ENCODE data around the gene ADIPOR1.
"Not testable (repeated sequence)": the region's sequence is repeated elsewhere in the genome, so short reads cannot be mapped to it uniquely, and the experiment has no call there.

Gene ADIPOR1

GRCh38 chr1:202957733-202958543 is at the start of gene ADIPOR1:
Gene ADIPOR1, minus strand, starts transcription at chr1:202958312. Its CDS starts 7,242 bp downstream, at chr1:202951070.
- DNase-seq (ENCODE audit: low read depth) = peak; percentile 90

GRCh38 chr1:203006948-203007871 is 49.1 kb upstream of the ADIPOR1 start, which contains the start of gene TMEM183A:
Gene TMEM183A, plus strand, starts transcription at chr1:203007374. Its CDS starts 92 bp downstream, at chr1:203007466.
- DNase-seq (ENCODE audit: low read depth) = peak; percentile 92

GRCh38 chr1:203005395-203006142 is 47.5 kb upstream of the ADIPOR1 start:
- not testable (repeated sequence) for DNase-seq (ENCODE audit: low read depth)

DNA sequence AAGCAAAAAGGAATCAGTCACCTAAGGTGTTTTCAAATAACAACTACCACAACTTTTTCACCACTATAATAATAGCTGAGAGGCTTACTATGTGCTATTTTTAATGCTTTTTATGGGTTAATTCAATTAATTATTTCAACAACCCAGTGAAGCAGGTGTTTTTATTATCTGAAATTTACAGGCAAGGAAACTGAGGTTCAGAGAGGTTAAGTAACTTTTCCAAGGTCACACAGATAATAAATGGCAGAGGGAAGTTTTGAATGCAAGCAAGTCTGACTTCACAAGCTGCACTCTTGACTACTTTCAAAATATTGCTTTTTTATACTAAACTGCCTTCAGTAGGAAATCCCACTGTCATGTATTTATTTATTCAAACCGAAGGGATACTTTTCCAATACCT is 44.8 kb upstream of the ADIPOR1 start:
- no peak for DNase-seq (ENCODE audit: low read depth)

DNA sequence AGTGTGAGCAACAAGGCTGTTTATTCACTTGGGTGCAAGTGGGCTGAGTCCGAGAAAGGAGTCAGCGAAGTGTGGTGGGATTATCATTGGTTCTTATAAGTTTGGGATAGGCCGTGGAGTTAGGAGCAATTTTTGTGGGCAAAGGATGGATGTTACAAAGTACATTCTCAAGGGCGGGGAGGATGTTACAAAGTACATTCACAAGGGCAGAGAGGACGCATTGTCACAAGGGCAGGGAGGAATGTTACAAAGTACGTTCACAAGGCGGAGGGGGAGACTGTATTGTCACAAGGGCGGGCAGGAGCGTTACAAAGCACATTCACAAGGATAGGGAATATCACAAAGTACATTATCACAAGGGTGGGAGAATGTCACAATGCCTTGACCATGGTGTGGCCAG is 43.9 kb upstream of the ADIPOR1 start:
- no peak for DNase-seq (ENCODE audit: low read depth)

- no peak for DNase-seq (ENCODE audit: low read depth)
These were observed 42.3 kb upstream of the ADIPOR1 start for GRCh38 chr1:203000217-203000944.

DNA sequence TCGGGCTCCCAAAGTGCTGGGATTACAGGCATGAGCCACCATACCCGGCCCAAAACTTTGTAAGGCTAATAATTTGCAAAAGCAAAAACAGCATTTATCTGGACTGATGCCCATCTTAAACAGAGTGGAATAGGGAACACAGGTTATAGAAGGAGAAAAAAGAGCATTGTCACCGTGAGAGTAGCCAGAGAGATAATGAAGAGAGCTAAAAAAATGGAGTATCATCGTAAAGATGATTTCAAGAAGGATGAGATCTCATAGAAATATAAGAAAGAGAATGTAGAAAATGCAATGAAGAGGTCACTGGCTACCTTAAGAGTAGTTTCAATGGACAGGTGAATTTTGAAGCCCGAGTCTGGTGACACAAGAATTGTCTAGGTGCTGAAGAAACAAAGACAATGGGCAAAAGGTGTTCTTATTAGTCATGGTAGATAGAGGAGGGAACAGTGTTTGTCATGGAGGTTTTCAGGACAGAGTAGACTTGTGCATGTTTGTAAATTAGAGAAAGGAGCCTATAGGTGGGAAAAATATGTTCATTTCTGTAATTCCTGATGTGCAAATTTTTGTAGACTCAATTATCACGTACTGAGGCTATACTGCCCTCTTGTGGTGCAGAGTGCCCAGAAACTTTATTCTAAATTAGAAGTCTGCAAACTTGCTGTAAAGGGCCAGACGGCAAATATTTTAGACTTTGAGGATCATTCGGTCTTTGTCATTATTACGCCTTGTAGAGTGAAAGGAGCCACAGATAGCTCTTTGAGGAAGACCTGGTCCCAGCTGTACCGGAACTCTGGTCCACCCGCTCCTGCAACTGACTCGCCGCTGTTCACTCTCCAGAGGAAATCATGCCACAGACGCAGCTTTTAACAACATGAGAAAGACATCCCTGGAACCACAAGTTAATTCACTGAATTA is 41.0 kb upstream of the ADIPOR1 start:
- peak; percentile 6 for DNase-seq (ENCODE audit: low read depth)

DNA sequence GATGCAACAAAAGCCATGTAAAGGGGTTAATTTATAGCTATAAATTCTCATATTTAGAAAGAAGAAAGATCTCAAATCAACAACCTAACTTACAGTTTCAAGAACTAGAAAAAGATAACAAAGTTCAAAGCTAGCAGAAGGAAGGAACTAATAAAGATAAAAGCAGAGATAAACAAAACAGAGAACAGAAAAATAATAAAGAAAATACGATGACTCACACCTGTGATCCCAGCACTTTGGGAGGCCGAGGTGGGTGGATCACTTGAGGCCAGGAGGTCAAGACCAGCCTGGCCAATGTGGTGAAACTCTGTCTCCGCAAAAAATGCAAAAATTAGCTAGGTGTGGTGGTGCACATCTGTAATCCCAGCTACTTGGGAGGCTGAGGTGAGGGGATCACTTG is 36.6 kb upstream of the ADIPOR1 start:
- DNase-seq (ENCODE audit: low read depth) = no peak

- DNase-seq (ENCODE audit: low read depth) = no peak
These were observed 33.0 kb upstream of the ADIPOR1 start for GRCh38 chr1:202991112-202991511.

DNA sequence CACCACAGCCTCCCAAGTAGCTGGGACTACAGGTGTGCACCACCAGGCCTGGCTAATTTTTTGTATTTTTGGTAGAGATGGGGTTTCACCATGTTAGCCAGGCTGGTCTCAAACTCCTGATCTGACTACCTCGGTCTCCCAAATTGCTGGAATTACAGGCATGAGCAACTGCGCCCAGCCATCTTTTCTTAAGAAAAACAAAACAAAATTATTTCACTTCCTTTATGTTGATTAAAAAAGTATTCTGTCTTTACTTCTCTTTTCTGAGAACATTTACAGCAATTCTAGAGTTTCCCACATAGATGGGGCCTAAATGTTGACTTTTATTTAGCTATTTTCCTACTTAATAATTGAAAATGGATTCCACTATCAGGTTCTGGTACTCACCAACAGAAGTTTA is 31.8 kb upstream of the ADIPOR1 start:
- DNase-seq (ENCODE audit: low read depth) = no peak

DNA sequence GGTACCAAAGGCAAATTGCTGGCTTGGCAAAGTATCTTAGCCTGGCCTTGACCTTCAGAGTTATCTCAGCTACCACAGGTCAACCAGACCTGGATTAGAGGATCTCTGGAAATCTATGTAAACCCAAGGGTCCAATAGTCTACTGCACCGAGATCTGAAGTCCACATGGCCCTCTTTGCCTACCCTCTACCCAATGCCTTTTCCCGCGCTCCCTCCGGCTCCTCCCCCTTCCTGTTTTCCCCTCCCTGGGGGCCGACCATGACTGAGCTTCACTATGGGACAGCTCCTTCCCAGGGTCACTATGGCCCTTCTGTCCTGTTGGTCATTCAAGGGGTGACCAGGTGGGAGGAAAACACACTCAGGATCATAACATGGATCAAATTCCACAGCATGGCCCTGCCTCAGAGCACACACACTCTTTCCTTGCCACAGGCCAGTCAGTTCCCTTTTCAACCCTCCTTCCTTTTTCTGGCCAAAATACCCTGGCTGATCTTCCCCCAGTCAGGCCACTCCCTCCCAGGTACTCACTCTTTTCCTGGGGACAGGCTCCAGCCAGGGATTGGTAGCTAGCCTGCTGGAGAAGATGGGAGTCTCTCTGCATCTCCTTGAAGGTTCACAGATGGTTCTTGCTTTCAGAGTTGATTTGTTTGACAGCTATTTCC is 29.9 kb upstream of the ADIPOR1 start:
- no peak for DNase-seq (ENCODE audit: low read depth)

GRCh38 chr1:202987255-202987654 is 29.1 kb upstream of the ADIPOR1 start:
- DNase-seq (ENCODE audit: low read depth) = no peak

GRCh38 chr1:202986120-202986519 is 28.0 kb upstream of the ADIPOR1 start:
- not testable (repeated sequence) for DNase-seq (ENCODE audit: low read depth)

GRCh38 chr1:202982715-202983430 is 24.8 kb upstream of the ADIPOR1 start:
- no peak for DNase-seq (ENCODE audit: low read depth)

DNA sequence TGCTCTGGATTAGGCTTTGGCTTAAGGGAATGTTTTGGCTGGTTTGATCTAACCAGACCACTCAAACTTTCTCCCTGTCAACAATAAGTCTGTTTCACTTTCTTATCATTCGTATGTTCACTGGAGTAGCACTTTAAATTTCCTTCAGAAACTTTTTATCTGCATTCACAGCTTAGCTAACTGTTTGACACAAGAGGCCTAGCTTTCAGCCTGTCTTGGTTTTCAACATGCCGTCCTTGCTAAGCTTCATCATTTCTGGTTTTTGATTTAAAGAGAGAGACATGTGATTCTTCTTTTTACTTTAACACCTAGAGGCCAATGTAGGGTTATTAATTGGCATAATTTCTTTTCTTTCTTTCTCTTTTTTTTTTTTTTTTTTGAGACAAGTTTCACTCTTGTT is 23.8 kb upstream of the ADIPOR1 start:
- no peak for DNase-seq (ENCODE audit: low read depth)

DNA sequence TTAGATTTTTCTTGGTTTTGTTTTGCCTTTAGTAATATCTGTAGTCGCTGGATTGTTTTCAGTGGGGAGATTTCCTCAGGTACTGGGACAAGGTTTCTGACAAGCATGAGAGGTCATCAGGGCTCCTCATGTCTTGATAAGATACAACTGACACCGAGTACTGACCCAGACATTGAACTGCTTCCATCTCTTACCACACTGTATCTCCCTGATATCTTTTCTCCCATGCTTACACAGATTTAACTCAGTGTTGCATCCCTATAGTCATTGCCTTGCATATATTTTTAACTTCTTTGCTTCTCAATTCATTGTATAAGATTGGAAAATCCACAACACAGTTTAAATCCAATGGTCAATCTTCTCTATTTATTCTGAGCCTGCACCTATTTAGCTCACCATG is 21.3 kb upstream of the ADIPOR1 start:
- no peak for DNase-seq (ENCODE audit: low read depth)

GRCh38 chr1:202976633-202977032 is 18.5 kb upstream of the ADIPOR1 start:
- no peak for DNase-seq (ENCODE audit: low read depth)

DNA sequence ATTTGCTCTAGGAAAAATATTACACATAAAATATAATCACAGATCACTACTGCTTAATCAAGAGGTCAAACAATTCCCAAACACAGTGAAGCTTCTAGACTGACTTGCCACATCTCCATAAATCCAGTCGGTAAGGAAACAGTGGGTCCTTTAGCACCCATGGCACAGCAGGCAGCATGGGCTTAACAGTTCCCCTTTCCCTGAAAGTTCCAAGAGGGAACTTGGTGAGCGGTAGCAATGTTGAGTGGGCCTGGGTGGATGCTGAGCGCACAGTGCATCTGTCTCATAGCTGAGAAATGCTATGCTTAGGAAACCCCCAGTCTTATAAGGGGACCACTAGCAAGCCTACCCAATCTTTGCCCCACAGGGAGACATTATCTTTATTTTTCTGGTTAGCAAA is 16.7 kb upstream of the ADIPOR1 start:
- DNase-seq (ENCODE audit: low read depth) = no peak

- DNase-seq (ENCODE audit: low read depth) = no peak
These were observed 13.9 kb upstream of the ADIPOR1 start for GRCh38 chr1:202972046-202972445.
